Effector CD8-positive, alpha-beta T cell (primary cell): ENCODE measurements around the gene FOXA2.

ENCODE experiments used
- DNase-seq: peaks from one replicate; lab custom pipeline; 2025; lab: John Stamatoyannopoulos, UW

FOXA2 gene

DNA sequence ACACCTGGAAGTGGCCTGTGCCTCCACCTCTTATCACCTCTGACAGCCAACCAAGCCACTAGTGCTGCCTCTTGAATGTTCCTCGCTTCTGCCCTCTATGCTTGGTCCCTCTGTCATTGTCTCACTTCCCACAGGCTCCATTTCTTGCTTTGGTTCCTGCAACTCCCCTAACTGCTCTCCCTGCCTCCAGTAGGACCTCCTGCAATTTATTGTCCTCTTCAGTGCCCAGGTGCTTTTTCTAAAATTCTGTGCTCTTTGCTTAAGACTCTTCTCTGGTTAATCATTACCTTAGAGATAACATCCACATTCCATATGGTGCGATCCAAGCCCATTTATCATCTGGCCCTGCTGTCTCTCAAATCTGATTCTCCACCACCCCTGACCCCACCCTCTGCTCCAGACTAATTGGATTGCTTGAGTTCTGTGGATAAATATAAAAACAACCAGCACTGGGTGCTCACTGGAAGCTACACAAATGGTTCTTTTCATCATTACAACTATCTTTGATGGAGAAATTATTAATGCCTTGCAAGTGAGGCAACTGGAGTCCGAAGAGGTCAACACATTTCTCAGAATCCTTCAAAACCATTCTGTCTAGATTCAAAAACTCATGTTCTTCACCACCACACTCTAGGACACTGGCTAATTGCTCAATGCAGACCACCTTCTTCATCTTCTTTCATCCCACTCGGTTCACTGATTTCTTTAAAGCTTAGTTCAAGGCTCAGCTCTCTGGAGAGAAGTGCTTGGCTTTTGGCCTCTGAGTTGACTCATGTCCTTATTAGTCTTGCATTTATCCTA is 47.2 kb downstream of the FOXA2 start:
- no peak for DNase-seq

GRCh38 chr20:22536141-22536828 is 48.1 kb downstream of the FOXA2 start:
- no peak for DNase-seq

DNA sequence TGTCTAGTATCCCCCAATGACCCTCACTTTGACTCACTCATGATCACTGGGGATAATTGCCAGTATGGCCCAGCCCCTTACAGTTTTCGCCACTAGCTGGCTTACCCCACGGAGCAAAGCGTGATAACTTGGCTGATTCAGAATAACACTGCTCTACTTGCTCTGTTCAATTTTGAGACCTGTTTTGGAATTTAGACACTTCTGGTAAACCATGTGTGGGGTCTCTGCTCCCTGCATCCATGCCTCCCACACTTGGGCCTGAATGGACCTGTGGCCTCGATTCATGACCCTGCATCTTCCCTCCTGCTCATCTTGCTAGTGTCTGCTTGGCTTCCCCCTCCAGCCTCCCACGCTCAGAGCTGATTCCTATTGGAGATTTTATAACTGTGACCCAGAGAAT is 48.9 kb downstream of the FOXA2 start:
- DNase-seq, result no peak

DNA sequence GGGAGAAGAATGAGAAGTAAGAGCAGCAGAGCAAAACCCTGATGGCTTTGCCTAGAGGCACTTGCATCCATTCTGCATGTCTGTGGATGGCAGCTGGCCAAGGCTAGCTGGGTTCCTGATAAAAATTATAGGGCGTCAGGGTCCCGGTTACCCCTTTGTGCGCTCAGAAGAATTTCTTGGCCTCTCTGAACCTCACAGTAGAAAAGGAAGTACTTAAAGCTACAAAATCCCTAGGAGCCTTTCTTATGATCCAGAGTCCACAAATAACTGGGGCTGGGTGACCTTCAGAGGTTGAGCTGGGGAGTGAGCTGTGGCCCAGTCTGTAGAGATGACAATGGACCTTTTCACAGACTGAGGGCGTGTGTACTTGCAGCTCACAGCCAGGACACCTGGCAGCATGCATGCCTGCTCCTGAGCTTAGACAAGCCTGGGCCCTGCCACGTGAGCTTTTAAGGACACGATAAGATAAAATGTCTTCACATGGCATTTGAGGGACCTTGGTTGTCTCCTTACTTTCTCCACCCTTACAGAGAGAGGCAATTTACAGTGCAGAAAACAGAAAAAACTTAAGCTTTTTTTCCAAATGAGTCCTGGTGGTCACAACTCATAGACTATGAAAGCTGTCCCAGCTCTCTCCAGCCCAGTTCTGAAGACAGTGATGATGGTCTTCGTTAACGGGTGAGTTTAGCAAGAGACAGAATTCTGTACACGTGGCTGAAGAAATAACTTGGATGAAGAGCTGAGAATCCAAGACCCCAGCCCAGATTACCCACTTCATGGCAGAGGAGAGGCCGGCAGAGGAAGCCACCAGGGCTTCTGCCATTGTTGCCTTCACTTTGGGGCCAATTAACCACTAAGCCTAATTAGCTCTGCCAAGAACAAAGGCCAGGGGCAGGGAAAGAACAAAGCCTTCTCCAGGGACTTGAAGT is 50.3 kb downstream of the FOXA2 start:
- no peak for DNase-seq

- DNase-seq, result no peak
These were observed 51.8 kb downstream of the FOXA2 start for GRCh38 chr20:22532598-22532997.

DNA sequence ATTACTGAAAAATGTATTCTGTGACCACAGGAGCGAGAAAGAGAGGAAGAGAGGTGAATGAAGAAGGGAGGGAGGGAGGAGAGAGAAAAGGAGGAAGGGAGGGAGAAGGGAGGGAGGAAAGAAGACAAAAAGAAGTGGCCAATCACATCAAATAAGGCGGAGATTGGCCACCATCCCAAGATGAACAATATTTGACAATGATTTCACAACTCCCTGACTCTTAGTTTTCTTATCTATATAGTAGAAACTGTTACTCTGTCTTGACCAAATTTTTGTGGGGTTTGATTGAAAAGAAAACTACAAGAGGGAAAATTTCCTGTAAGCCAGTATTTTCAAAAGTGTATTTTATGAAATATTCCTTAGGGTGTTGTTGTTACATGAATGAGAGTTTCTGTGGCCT is 52.6 kb downstream of the FOXA2 start:
- no peak for DNase-seq

DNA sequence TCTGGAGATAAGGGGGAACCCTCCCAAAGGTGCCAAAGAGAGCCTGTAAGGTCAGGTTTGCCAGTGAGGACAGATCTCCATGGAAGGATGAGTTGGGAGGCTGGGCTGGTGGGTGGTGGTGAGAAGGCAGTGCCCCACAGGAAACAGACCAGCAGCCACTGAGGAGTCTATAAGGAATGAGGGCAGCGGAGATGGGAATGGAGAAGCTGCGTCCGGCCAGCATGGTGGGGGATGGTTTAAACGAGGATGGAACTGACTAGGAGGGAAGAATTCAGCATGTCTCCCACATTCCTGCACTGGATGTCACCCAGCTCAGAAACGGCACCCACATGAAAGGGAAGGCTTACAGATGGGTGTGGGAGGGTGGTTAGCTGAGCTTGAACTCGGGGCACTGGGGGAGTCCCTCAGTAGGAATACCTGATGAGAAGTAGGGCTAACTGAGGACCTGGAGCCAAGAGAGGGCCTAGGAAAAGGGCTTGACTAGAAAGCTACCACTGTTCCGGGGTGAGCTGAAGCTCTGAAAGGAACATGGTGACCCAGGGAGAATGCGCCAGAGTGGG is 53.2 kb downstream of the FOXA2 start:
- DNase-seq, result no peak
